Activated T-cell treated with anti-CD3 and anti-CD28 coated beads for 4 hours (primary cell): ENCODE results near the gene BTBD9.

Experiments used
- DNase-seq: peaks from one replicate; pipeline ENCODE4 v3.0.0-alpha.2; 2020

BTBD9 gene

DNA sequence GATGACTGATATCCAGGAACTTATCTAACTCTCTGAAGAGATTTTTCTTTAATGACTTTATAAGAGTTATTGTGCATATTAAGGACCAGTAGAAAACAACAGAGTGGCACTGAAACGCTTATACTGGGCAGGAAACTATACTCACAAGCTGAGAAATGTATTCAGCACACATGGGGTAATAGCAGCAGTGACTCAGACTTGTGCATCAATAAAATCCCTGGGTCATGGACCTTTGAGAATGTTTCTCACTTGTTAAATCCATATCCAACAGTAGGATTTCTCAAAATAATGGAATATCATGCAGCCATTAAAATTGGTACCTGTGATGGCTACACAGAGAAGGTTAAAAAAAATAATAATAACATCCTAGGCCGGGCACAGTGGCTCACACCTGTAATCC, 219.5 kb downstream of the BTBD9 start:
- DNase-seq, result no peak

DNA sequence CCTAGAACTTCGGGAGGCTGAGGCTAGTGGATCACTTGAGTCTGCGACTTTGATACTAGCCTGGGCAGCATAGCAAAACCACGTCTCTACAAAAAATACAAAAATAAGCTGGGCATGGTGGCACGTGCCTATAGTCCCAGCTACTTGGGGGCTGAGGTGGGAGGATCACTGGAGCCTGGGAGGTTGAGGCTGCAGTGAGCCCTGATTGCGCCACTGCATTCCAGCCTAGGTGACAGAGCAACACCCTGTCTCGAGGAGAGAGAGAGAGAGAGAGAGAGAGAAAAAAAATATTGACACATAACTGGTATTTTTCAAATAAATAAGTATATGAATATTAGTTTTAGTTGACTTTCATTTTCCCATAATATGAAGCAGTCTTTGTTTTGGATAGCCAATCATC, 222.2 kb downstream of the BTBD9 start:
- DNase-seq, result no peak

DNA sequence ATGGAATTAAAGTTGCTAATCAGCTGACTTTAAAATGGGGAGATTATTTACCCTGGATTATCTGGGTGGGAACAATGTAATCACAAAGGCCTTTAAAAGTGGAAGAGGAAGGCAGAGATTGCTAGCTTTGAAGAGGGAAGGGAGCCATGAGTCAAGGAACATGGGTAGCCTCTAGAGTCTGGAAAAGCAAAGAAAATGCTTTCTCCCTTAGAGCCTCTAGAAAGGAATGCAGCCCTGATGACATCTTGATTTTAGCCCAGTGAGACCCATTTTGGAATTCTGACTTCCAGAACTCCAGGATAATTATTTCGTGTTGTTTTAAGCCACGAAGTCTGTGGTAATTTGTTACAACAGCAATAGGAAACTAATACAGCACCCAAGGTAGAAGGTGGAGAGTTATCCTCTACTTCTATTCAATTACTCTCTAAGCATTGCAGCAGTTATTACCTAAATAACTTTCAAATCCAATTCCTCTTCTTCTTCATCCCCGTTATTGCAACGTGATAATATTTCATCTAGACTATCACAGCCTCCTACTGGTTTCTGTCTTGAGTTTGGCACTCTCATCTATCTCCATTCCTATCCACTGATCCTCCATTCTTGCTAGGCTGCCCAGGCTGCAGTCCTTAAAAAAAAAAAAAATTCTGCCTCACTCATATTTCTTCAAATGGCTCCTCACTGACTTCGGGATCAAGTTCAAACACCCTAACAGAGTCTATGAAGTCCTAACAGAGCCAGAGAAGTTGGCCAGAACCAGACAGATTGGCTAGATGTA, 224.3 kb downstream of the BTBD9 start:
- no peak for DNase-seq

GRCh38 chr6:38413102-38413800, 226.5 kb downstream of the BTBD9 start:
- no peak for DNase-seq

DNA sequence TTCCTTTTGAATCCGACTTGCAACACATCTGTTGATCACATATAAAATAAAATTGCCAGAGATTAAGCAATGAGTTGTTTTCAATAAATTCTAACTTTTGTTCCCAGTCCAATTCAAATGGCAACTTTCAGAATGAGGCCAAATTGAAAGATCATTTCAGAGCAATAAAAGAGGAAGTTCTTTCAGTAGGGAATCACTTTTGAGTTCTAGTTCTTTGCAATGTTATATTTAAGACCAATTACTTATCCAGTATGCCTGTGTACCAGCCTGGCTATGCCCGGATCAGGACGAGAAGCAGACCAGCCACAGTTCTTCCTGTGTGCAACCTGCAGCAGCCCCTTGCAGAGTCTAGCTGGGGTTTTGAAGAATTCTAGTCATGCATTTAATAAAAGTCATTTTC, 232.5 kb downstream of the BTBD9 start:
- no peak for DNase-seq

- DNase-seq, result no peak
These were observed 233.6 kb downstream of the BTBD9 start for GRCh38 chr6:38406096-38406495.

DNA sequence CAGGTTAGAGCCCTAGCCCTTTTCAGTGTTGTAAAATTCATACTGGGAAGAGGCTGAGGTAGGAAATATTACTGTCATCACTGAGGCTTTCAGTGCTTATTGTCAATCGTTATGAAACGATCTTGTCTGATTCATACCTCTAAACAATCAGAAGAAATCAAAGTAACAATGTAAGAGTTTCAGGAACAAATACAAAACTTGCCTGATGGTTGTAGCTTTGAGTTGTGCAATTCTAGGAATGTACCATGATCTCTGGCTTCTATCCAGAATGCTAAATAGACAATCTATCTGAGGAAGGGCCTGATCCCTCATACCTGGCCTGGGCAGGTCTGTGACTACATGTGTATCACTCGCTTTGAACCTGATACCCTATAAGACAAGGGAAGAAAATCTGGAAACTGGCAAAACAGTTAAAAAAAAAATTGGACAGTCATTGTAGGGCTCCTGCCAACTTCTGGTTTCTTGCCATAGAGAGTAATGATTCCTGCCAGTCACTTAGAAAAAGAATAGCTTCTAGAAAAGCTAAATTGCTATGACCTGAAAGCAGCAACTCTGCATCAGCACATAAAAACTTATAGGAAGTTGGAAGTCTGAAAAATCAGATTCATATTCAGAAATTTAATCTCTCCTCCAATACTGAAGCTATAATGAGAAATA, 234.7 kb downstream of the BTBD9 start:
- DNase-seq, result no peak

DNA sequence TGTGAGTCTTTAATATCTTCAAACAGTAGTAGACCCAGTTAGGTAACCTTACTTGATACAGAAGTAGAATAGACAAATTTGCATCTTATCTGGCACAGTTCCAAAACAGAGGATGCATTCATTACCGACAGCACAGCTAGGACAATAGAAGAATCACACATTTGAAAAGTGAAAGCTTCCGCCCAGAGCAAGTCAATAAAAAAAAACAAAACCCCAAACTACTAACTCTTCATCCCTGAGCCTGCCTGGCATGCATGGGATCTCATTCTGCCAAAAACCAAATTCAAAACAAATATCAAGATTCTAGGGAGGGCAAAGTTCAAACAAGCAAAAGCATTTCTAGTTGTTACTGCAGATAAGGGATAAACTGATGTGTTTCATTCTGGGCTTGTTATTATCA, 235.4 kb downstream of the BTBD9 start:
- DNase-seq, result no peak

DNA sequence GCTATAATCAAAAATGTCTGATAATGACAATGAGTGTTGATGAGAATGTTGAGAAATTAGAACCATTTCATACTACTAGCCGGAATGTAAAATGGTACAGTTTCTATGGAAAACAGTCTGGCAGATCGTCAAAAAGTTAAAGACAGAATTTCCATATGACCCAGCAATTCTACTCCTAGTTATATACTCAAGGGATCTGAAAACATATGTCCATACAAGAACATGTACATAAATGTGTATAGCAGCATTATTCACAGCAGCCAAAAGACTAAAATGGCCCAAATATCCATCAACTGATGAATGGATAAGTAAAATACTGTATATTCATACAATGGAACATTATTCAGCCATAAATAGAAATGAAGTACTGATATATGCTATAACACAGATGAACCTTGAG, 236.2 kb downstream of the BTBD9 start:
- no peak for DNase-seq

DNA sequence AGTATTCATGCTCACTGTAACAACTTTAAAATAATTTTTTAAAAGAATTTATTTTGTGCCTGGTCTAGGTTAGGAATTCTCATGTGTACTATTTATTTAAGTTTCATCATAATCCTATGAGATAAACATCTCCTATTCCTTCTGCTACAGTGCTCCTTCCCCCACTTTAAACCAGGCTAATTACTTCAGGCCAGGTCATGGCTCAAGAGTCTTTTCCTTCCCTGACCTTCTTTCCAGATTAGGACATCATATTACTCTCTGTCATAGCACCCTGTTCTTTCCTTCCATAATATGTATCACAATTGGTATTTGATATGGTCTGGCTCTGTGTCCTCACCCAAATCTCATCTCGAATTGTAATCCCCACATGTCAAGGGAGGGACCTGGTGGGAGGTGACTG, 239.0 kb downstream of the BTBD9 start:
- no peak for DNase-seq

DNA sequence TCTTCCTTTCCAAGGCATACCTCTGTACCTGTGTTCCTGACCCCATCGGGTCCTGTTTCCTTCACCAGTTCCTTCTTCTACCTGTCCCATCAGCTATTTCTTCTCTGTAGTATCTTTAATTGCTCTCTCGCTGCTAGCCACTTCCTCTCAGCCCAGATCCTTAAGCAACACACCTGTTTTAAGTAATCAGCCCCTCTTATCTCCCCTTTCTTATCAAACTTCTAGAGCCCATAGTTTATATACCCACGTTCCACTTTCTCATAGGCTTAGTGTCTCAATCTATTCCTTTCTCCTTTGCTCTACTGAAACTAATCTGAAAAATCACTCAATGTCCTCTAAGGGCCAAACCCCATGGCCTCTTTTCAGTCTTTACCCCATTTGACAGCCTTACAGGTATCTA, 239.6 kb downstream of the BTBD9 start:
- no peak for DNase-seq

- no peak for DNase-seq
These were observed 243.5 kb downstream of the BTBD9 start for GRCh38 chr6:38396209-38396608.

DNA sequence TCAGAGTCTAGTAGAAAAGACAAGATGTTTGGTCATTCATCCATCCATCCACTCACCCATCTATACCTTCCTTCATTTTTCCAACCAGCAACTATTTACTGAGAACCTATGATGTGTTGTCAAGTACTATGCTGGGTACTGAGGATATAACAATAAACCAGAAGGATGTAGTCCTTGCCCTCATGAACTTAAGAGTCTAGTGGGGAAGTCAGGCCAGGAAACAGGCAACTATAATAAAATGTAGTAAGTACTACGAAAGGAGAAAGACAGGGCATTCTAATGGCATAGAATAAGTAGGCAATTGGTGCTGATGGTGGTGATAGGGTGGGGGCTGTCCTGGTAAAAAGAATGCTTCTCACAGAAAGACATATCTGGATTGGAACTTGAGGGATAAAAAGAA, 245.7 kb downstream of the BTBD9 start:
- no peak for DNase-seq

DNA sequence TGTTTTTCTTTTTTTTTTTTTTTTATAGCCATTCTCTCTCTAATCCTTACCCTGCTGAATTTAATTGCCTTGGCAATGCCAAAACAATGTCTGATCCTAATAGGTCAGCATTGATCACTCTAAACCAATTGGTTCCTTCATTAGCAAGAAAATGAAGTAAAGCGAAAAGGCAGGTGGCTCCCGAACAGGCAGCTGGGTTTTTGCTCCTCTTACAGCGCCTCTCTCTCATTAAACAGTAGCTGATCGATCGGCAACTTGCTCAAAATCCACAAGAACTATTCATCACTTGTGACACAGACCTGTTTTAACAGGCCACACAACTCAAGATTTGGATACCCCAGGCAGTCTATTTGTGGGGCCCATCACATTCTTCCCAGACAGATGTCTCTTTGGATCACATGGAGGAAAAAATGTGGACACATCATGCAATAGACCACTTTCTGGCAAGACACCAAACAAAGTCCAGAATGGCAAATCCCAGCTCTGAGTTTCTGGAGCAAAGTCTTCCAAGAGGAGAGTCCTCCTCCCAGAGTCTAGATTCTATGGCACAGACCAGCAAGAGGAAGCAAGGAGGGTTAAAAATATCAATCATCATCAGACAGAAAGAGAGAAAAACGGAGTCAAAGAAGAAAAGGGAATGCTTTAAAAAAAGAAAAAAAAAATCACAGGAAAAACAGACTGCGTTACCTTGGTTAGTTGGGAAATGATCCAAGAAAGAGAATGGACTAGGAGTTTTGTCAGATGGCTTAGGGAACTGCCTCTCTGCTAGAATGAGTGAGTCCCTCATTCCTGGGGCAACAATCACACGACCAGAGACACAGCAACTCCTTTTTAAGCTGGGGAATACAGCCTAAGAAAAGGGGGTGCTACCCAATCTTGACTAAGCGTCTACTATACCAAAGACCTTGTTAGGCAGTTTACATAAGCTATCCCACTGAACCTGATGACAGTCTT, 247.8 kb downstream of the BTBD9 start:
- no peak for DNase-seq

DNA sequence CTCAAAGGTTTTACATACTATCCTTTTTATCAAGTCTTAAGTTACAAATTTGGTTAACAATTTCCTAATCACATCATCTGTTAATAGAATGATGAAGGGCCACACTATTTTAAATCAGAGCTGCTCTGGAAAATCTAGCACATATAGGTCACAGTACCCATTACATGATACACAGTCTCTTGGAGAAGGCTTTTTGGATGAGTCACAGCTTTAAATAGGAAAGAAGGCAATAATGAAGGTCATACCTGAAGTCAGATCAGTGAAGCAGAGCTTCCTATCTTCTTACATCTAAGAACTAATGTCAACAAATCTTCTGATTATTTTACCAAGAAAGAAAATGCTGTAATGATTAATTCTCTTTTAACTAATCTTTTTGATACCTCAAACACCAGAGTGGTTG, 248.5 kb downstream of the BTBD9 start:
- no peak for DNase-seq

DNA sequence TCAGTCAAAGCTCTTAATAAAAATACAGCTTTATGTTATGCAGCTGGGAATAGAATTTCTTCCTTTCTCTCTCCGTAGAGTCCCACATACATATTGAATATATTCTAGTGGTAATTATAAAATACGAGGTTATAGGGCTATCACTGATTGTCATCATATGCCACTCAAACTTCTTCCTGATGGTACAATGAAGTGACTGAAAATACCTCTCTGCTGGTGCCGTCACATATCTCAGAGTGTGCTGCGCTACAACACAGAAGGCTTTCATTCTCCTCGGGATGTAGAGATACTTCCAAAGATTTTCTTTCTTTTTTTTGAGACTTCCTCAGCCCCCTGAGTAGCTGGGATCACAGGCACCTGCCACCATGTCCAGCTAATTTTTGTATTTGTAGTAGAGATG, 249.9 kb downstream of the BTBD9 start:
- DNase-seq, result no peak

- DNase-seq, result no peak
These were observed 251.8 kb downstream of the BTBD9 start for GRCh38 chr6:38387971-38388370.

- no peak for DNase-seq
These were observed 252.3 kb downstream of the BTBD9 start for GRCh38 chr6:38387461-38387860.

DNA sequence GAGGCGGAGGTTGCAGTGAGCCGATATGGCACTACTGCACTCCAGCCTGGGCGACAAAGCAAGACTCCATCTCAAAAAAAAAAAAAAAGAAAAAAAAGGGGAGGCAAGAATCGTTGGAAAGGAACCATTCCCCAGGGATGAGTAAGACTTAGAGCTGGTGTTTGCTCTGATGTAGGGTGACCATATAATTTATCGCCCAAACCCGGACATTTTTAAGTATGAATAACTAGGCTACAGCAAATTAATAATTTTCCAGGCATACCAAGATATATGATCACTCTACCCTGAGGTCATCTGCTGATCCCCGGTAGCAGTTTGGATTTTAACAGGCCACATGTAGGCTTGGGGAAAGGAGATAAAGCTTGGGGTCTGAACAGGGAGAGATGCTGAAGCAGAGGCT, 260.9 kb downstream of the BTBD9 start:
- DNase-seq, result no peak

GRCh38 chr6:38375937-38376336, 263.8 kb downstream of the BTBD9 start:
- DNase-seq, result no peak

DNA sequence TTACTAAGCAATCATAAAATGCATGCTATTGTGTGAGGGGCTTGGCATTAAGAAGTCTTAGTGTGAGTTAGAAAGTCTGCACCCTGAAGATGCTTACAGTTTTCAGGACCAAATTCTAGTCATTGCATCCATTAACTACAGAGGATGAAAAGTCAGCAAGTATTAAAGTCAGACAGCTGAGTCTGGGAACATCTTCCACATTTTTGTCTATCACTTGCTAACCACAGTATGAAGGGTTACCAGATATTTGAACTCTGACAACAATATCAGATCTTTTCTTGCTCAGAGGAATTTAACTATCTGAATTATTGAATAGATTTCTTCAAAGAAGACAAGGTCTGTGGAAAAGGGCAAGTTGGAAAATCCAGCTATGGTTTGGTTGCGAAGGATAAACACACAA, 264.4 kb downstream of the BTBD9 start:
- DNase-seq, result no peak

- DNase-seq, result no peak
These were observed 267.8 kb downstream of the BTBD9 start for GRCh38 chr6:38371881-38372280.
